ENCODE results near the gene IQSEC1.

Gene IQSEC1

GRCh38 chr3:13034109-13034800 lies 39.0 kb downstream of the IQSEC1 start:
- in situ Hi-C loops (cut with MboI; ENCODE audit: low sequenced_read_pairs): no loop called here

GRCh38 chr3:13032206-13032605 lies 41.0 kb downstream of the IQSEC1 start:
- in situ Hi-C loops (cut with MboI; ENCODE audit: low sequenced_read_pairs): no loop called here

- in situ Hi-C loops (cut with MboI; ENCODE audit: low sequenced_read_pairs): no loop called here
These were observed 41.6 kb downstream of the IQSEC1 start for GRCh38 chr3:13031621-13032020.

GRCh38 chr3:13030684-13031083 lies 42.5 kb downstream of the IQSEC1 start:
- in situ Hi-C loops (cut with MboI; ENCODE audit: low sequenced_read_pairs): no loop called here

GRCh38 chr3:13028010-13028821 lies 45.0 kb downstream of the IQSEC1 start:
- in situ Hi-C loops (cut with MboI; ENCODE audit: low sequenced_read_pairs): no loop called here

- in situ Hi-C loops (cut with MboI; ENCODE audit: low sequenced_read_pairs): no loop called here
These were observed 46.1 kb downstream of the IQSEC1 start for GRCh38 chr3:13027154-13027553.

GRCh38 chr3:13026534-13026933 lies 46.7 kb downstream of the IQSEC1 start:
- in situ Hi-C loops (cut with MboI; ENCODE audit: low sequenced_read_pairs): no loop called here

- in situ Hi-C loops (cut with MboI; ENCODE audit: low sequenced_read_pairs): no loop called here
These were observed 47.3 kb downstream of the IQSEC1 start for GRCh38 chr3:13025778-13026518.

- in situ Hi-C loops (cut with MboI; ENCODE audit: low sequenced_read_pairs): no loop called here
These were observed 48.1 kb downstream of the IQSEC1 start for GRCh38 chr3:13025090-13025489.

GRCh38 chr3:13024765-13025065 lies 48.5 kb downstream of the IQSEC1 start:
- in situ Hi-C loops (cut with MboI; ENCODE audit: low sequenced_read_pairs): no loop called here

- in situ Hi-C loops (cut with MboI; ENCODE audit: low sequenced_read_pairs): no loop called here
These were observed 49.1 kb downstream of the IQSEC1 start for GRCh38 chr3:13023971-13024764.

GRCh38 chr3:13023235-13023970 lies 49.8 kb downstream of the IQSEC1 start:
- in situ Hi-C loops (cut with MboI; ENCODE audit: low sequenced_read_pairs): no loop called here

GRCh38 chr3:13022348-13023234 lies 50.6 kb downstream of the IQSEC1 start:
- in situ Hi-C loops (cut with MboI; ENCODE audit: low sequenced_read_pairs): no loop called here

GRCh38 chr3:13021141-13022114 lies 51.8 kb downstream of the IQSEC1 start:
- in situ Hi-C loops (cut with MboI; ENCODE audit: low sequenced_read_pairs): no loop called here

GRCh38 chr3:13020159-13020750 lies 53.0 kb downstream of the IQSEC1 start:
- in situ Hi-C loops (cut with MboI; ENCODE audit: low sequenced_read_pairs): no loop called here

GRCh38 chr3:13019243-13020095 lies 53.8 kb downstream of the IQSEC1 start:
- in situ Hi-C loops (cut with MboI; ENCODE audit: low sequenced_read_pairs): no loop called here
